ENCODE measurements around the gene KRTAP4-1.

GRCh38 chr17:41199421-41200078, 14.8 kb upstream of the KRTAP4-1 start:
- TF ChIP-seq, protein P1, sequence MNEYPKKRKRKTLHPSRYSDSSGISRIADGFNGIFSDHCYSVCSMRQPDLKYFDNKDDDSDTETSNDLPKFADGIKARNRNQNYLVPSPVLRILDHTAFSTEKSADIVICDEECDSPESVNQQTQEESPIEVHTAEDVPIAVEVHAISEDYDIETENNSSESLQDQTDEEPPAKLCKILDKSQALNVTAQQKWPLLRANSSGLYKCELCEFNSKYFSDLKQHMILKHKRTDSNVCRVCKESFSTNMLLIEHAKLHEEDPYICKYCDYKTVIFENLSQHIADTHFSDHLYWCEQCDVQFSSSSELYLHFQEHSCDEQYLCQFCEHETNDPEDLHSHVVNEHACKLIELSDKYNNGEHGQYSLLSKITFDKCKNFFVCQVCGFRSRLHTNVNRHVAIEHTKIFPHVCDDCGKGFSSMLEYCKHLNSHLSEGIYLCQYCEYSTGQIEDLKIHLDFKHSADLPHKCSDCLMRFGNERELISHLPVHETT (CRISPR knock-in tag; conservative IDR thresholded peaks at IDR 0.05), result no peak
- no peak for TF ChIP-seq RBAK (CRISPR knock-in tag; IDR thresholded peaks at IDR 0.05)
- TF ChIP-seq CHCHD3 (CRISPR knock-in tag; IDR thresholded peaks at IDR 0.05), result no peak
- TF ChIP-seq NCOR1 (IDR thresholded peaks at IDR 0.05; ENCODE audit: borderline replicate concordance, low read length), result no peak
- no peak for TF ChIP-seq ARNT2 (CRISPR knock-in tag; IDR thresholded peaks at IDR 0.05; ENCODE audit: low read depth)
- TF ChIP-seq ZNF883 (CRISPR knock-in tag; IDR thresholded peaks at IDR 0.05; ENCODE audit: not compliant biosample characterization), result no peak
- TF ChIP-seq ZNF766 (CRISPR knock-in tag; IDR thresholded peaks at IDR 0.05; ENCODE audit: borderline replicate concordance), result no peak

Measured in HepG2 (cell line).